Hepatocyte (in vitro differentiated cells): ENCODE data around the gene OTOG. TPM values are rescaled to one million over a fixed set of nuclear protein-coding genes. Genes with fewer than 3 reads are reported as not detected.

ENCODE experiments used
- DNase-seq: peaks from one replicate; pipeline ENCODE4 v3.0.0-alpha.2; 2016; ENCODE audit warnings: low spot score
- H2AFZ ChIP-seq: fragments of 200-600 bp; sonication (generic); 2 replicates; pipeline ENCODE4 v1.6.0; 2016; ENCODE audit warnings: antibody characterized with exemption, mild to moderate bottlenecking
- H3K27ac ChIP-seq: fragments of 200-600 bp; sonication (generic); 2 replicates; pipeline ENCODE4 v1.5.1; 2016; ENCODE audit warnings: mild to moderate bottlenecking
- H3K27me3 ChIP-seq: fragments of 200-600 bp; sonication (generic); 2 replicates; pipeline ENCODE4 v1.6.1; 2016
- H3K36me3 ChIP-seq: fragments of 200-600 bp; sonication (generic); replicated peaks from 2 replicates; pipeline ENCODE4 v1.5.1; 2016; ENCODE audit warnings: low read depth; ENCODE audit not compliant: insufficient read depth
- H3K4me1 ChIP-seq: fragments of 200-600 bp; sonication (generic); 2 replicates; pipeline ENCODE4 v1.5.1; 2016; ENCODE audit warnings: mild to moderate bottlenecking, moderate library complexity; ENCODE audit not compliant: insufficient read depth
- H3K4me2 ChIP-seq: fragments of 200-600 bp; sonication (generic); 2 replicates; pipeline ENCODE4 v1.6.0; 2016
- H3K4me3 ChIP-seq: fragments of 200-600 bp; sonication (generic); 2 replicates; pipeline ENCODE4 v1.5.1; 2016; ENCODE audit warnings: mild to moderate bottlenecking
- H3K79me2 ChIP-seq: fragments of 200-600 bp; sonication (generic); 2 replicates; pipeline ENCODE4 v1.6.0; 2017; ENCODE audit warnings: mild to moderate bottlenecking
- H3K9me2 ChIP-seq: fragments of 200-600 bp; sonication (generic); replicated peaks from 2 replicates; pipeline ENCODE4 v1.6.0; 2017; ENCODE audit warnings: mild to moderate bottlenecking; ENCODE audit not compliant: insufficient read depth
- H3K9me3 ChIP-seq: fragments of 200-600 bp; sonication (generic); 2 replicates; pipeline ENCODE4 v1.5.1; 2016; ENCODE audit warnings: low read depth, mild to moderate bottlenecking
- H4K20me1 ChIP-seq: fragments of 200-600 bp; sonication (generic); 2 replicates; pipeline ENCODE4 v1.6.0; 2016; ENCODE audit warnings: mild to moderate bottlenecking; ENCODE audit not compliant: insufficient read depth, poor library complexity, severe bottlenecking
- EZH2 ChIP-seq: fragments of 200-600 bp; sonication (generic); IDR thresholded peaks from 2 replicates; pipeline ENCODE4 v1.6.1; 2016; ENCODE audit warnings: antibody characterized with exemption, mild to moderate bottlenecking, borderline replicate concordance
- EZH2phosphoT487 ChIP-seq: fragments of 200-600 bp; sonication (generic); IDR thresholded peaks from one replicate; pipeline ENCODE4 v1.6.1; 2018; ENCODE audit warnings: antibody characterized with exemption, mild to moderate bottlenecking, low read depth, moderate library complexity; ENCODE audit not compliant: unreplicated experiment, severe bottlenecking
- WGBS: methylation state at CpG from one replicate; pipeline ENCODE4 v1.1.6; 2016; ENCODE audit warnings: low lambda C conversion rate; ENCODE audit errors: missing lambda C conversion rate; 5-methylcytosine and 5-hydroxymethylcytosine counted together
- polyA plus RNA-seq: library from polyadenylated mRNA; unstranded; fragments of >200 nt; fragmentation: Nextera tagmentation; extraction: Ambion mirVana; gene quantifications from 2 replicates; pipeline ENCODE4 v1.2.1, GENCODE V29; 2016
- total RNA-seq: library from RNA; depleted of rRNA; stranded (reverse); fragments of >200 nt; gene quantifications from 2 replicates; pipeline ENCODE4 v1.2.3, GENCODE V29; 2014
- TF ChIP-seq, protein P1 (sequence below): fragments of 200-600 bp; sonication (generic); IDR thresholded peaks from 2 replicates; pipeline ENCODE4 v1.5.1; 2016; ENCODE audit warnings: antibody characterized with exemption, mild to moderate bottlenecking; ENCODE audit not compliant: poor library complexity

The OTOG gene
- total and polyA plus RNA-seq, 2 experiments from 2014 or later, result 0.27 to 2.0 TPM

GRCh38 chr11:17568944-17569343, 21.9 kb downstream of the OTOG start:
- H3K9me3 ChIP-seq, result no peaks in the 10 kb centered on the region
- H3K4me3 ChIP-seq, result no peak overlapping the region
- H3K4me2 ChIP-seq, result no peak overlapping the region
- no peaks in the 10 kb centered on the region for H3K9me2 ChIP-seq
- no peaks in the 10 kb centered on the region for H3K27me3 ChIP-seq
- H4K20me1 ChIP-seq, result no peaks in the 10 kb centered on the region
- no peaks in the 10 kb centered on the region for H3K4me1 ChIP-seq
- no peaks in the 10 kb centered on the region for H3K36me3 ChIP-seq
- DNase-seq, result no peak
- H3K27ac ChIP-seq, result no peak overlapping the region
- TF ChIP-seq EZH2 (no peak), EZH2phosphoT487 (no peak)
- TF ChIP-seq, protein P1, sequence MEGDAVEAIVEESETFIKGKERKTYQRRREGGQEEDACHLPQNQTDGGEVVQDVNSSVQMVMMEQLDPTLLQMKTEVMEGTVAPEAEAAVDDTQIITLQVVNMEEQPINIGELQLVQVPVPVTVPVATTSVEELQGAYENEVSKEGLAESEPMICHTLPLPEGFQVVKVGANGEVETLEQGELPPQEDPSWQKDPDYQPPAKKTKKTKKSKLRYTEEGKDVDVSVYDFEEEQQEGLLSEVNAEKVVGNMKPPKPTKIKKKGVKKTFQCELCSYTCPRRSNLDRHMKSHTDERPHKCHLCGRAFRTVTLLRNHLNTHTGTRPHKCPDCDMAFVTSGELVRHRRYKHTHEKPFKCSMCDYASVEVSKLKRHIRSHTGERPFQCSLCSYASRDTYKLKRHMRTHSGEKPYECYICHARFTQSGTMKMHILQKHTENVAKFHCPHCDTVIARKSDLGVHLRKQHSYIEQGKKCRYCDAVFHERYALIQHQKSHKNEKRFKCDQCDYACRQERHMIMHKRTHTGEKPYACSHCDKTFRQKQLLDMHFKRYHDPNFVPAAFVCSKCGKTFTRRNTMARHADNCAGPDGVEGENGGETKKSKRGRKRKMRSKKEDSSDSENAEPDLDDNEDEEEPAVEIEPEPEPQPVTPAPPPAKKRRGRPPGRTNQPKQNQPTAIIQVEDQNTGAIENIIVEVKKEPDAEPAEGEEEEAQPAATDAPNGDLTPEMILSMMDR, result no peak
- no peak overlapping the region for H2AFZ ChIP-seq
- H3K79me2 ChIP-seq, result no peaks in the 10 kb centered on the region
- WGBS, result 85% methylated on average over 4 of the region's 4 CpGs

- H3K27ac ChIP-seq, result no peak overlapping the region
- WGBS, result 89% methylated on average over 20 of the region's 23 CpGs
- no peak overlapping the region for H3K4me2 ChIP-seq
- H3K9me2 ChIP-seq, result no peaks in the 10 kb centered on the region
- no peak for TF ChIP-seq EZH2
- TF ChIP-seq, protein P1, result no peak
- no peak for TF ChIP-seq EZH2phosphoT487
- H3K79me2 ChIP-seq, result no peaks in the 10 kb centered on the region
- no peaks in the 10 kb centered on the region for H4K20me1 ChIP-seq
- no peak for DNase-seq
- no peaks in the 10 kb centered on the region for H3K27me3 ChIP-seq
- H3K4me3 ChIP-seq, result no peak overlapping the region
- no peaks in the 10 kb centered on the region for H3K36me3 ChIP-seq
- H3K4me1 ChIP-seq, result no peaks in the 10 kb centered on the region
- H3K9me3 ChIP-seq, result no peaks in the 10 kb centered on the region
- no peak overlapping the region for H2AFZ ChIP-seq
These were observed 23.0 kb downstream of the OTOG start for GRCh38 chr11:17570034-17570433.

DNA sequence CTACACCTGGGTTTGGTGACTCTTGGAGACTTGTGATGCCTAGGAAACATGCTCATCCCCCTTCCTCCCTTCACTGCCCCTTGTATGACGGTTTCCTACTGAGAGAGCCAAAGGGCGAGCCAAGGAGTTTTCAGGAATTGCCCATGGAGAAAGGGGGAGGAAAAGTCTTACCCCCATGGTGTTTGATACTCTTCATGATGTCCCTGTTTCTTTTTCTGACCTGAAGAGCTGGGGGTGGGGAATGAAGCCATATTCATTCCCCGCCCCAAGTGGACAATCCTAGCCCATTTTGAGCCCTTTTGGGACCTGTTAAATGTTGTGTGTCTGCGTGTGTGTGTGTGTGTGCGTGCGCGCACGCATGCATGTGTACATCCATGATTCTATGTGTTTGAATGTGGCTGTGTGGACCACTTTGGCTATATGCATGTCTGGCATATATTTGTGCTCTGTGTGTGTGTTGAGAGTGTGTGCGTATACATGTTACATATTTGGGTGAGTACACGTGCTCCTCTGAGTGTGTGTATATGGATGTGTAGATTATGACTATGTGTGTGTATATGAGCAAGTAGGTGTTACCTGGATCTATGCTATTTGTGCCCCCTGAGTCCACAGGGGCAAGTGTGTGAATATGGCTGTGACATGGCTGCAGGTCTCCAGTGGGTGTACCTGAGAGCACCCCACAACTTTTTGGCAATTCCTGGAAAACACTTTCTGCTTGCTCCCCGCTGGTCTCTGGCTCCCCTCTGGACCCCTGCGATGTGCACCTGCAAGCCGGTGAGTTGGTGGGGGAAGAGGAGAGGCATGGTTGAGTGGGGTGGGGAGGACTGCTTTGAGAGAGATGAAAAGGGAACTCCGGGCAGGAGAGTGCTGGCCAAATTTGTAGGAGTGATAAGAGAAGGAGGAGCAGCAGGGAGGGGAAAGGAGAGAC, 24.6 kb downstream of the OTOG start:
- no peak overlapping the region for H2AFZ ChIP-seq
- no peaks in the 10 kb centered on the region for H3K9me3 ChIP-seq
- no peak overlapping the region for H3K27ac ChIP-seq
- no peaks in the 10 kb centered on the region for H3K4me1 ChIP-seq
- no peaks in the 10 kb centered on the region for H3K9me2 ChIP-seq
- no peaks in the 10 kb centered on the region for H3K79me2 ChIP-seq
- no peak overlapping the region for H3K4me3 ChIP-seq
- no peaks in the 10 kb centered on the region for H4K20me1 ChIP-seq
- H3K27me3 ChIP-seq, result no peaks in the 10 kb centered on the region
- TF ChIP-seq EZH2 (no peak), EZH2phosphoT487 (no peak)
- TF ChIP-seq, protein P1, result no peak
- H3K36me3 ChIP-seq, result no peaks in the 10 kb centered on the region
- no peak for DNase-seq
- no peak overlapping the region for H3K4me2 ChIP-seq
- 89% methylated on average over 14 of the region's 14 CpGs for WGBS
